ENCODE measurements around the gene COL4A2. TPM values are rescaled to one million over a fixed set of nuclear protein-coding genes. Genes with fewer than 3 reads are reported as not detected.

The COL4A2 gene
- total RNA-seq, 4 donors from 2014 or later = 75.1 to 322 (median 115) TPM

- Histone ChIP-seq H3K4me3 (no peak overlapping the region), H3K36me3 (no peaks in the 10 kb centered on the region), H3K4me1 (peaks cover 0 to 4% (median 0%) of the 10 kb centered on the region in 4 donors), H3K9me3 (no peaks in the 10 kb centered on the region), H3K27me3 (no peaks in the 10 kb centered on the region), H3K27ac (no peak overlapping the region)
- no peak for TF ChIP-seq CTCF (IDR thresholded peaks at IDR 0.05)
- WGBS, 2 donors (ENCODE audit: low coverage in 1 of 2) = 90 to 92% methylated on average over 4 to 5 of the region's 5 CpGs
- in situ Hi-C loops (cut with MboI; ENCODE audit: low pct_ligation_motif_present in 1 of 4, low pct_unique_long_range_greater_than_20kb in 1 of 4, low sequenced_read_pairs in 3 of 4) = no loop called here
- no peak for DNase-seq
- intact Hi-C loops (cut with DNase I; ENCODE audit: low total_unique reads) = no loop called here
Measured at GRCh38 chr13:110435331-110435730, 128.2 kb downstream of the COL4A2 start.

- TF ChIP-seq POLR2AphosphoS5 (IDR thresholded peaks at IDR 0.05) (no peak), CTCF (IDR thresholded peaks at IDR 0.05) (no peak), POLR2A (IDR thresholded peaks at IDR 0.05) (no peak), EP300 (IDR thresholded peaks at IDR 0.05; ENCODE audit: low read depth) (no peak)
- H3K36me3 ChIP-seq = no peaks in the 10 kb centered on the region
- H3K4me1 ChIP-seq = no peaks in the 10 kb centered on the region
- H3K27me3 ChIP-seq = no peaks in the 10 kb centered on the region
- H3K27ac ChIP-seq = no peak overlapping the region
- intact Hi-C loops (cut with DNase I; ENCODE audit: low total_unique reads) (no loop called here), in situ Hi-C loops (cut with MboI; ENCODE audit: low pct_ligation_motif_present in 1 of 4, low pct_unique_long_range_greater_than_20kb in 1 of 4, low sequenced_read_pairs in 3 of 4) (no loop called here)
- H3K9me3 ChIP-seq = no peaks in the 10 kb centered on the region
- no peak overlapping the region for H3K4me3 ChIP-seq
- 91 to 98% methylated on average over 4 to 9 of the region's 9 CpGs for WGBS, 2 donors (ENCODE audit: low coverage in 1 of 2)
- DNase-seq = no peak
Measured at GRCh38 chr13:110436276-110436675, 129.2 kb downstream of the COL4A2 start.

- in situ Hi-C loops (cut with MboI; ENCODE audit: low pct_ligation_motif_present in 1 of 4, low pct_unique_long_range_greater_than_20kb in 1 of 4, low sequenced_read_pairs in 3 of 4) (no loop called here), intact Hi-C loops (cut with DNase I; ENCODE audit: low total_unique reads) (no loop called here)
- no peak for TF ChIP-seq CTCF (IDR thresholded peaks at IDR 0.05)
- no peak for TF ChIP-seq EP300 (IDR thresholded peaks at IDR 0.05; ENCODE audit: low read depth)
- no peak for TF ChIP-seq POLR2A (IDR thresholded peaks at IDR 0.05)
- no peak for TF ChIP-seq POLR2AphosphoS5 (IDR thresholded peaks at IDR 0.05)
- H3K36me3 ChIP-seq = no peaks in the 10 kb centered on the region
- H3K27ac ChIP-seq = no peak overlapping the region
- peaks cover 0 to 3% (median 0%) of the 10 kb centered on the region in 4 donors for H3K4me1 ChIP-seq
- no peaks in the 10 kb centered on the region for H3K9me3 ChIP-seq
- 72 to 75% methylated on average over 6 to 16 of the region's 16 CpGs for WGBS, 2 donors (ENCODE audit: low coverage in 1 of 2)
- DNase-seq = no peak
- H3K27me3 ChIP-seq = no peaks in the 10 kb centered on the region
- H3K4me3 ChIP-seq = no peak overlapping the region
Measured at GRCh38 chr13:110436786-110437370, 129.8 kb downstream of the COL4A2 start.

GRCh38 chr13:110438211-110438610 is 131.1 kb downstream of the COL4A2 start:
- H3K36me3 ChIP-seq = no peaks in the 10 kb centered on the region
- intact Hi-C loops (cut with DNase I; ENCODE audit: low total_unique reads) (no loop called here), in situ Hi-C loops (cut with MboI; ENCODE audit: low pct_ligation_motif_present in 1 of 4, low pct_unique_long_range_greater_than_20kb in 1 of 4, low sequenced_read_pairs in 3 of 4) (no loop called here)
- DNase-seq = no peak
- H3K4me1 ChIP-seq = peaks cover 0 to 14% (median 8%) of the 10 kb centered on the region in 4 donors
- H3K9me3 ChIP-seq = no peaks in the 10 kb centered on the region
- WGBS, 2 donors (ENCODE audit: low coverage in 1 of 2) = 89% methylated on average over 16 of the region's 19 CpGs; no CpG with 5 or more reads in 1 of the 2 donors
- H3K27ac ChIP-seq = no peak overlapping the region
- H3K4me3 ChIP-seq = no peak overlapping the region
- no peaks in the 10 kb centered on the region for H3K27me3 ChIP-seq
- TF ChIP-seq POLR2A (IDR thresholded peaks at IDR 0.05) (no peak), POLR2AphosphoS5 (IDR thresholded peaks at IDR 0.05) (no peak), EP300 (IDR thresholded peaks at IDR 0.05; ENCODE audit: low read depth) (no peak), CTCF (IDR thresholded peaks at IDR 0.05) (no peak)

All from transverse colon (tissue), 4 donors.